T-helper 9 cell (primary cell): ENCODE results near the gene CA4.
"Not testable (repeated sequence)": the region's sequence is repeated elsewhere in the genome, so short reads cannot be mapped to it uniquely, and the experiment has no call there.

ENCODE experiments used
- DNase-seq: peaks from one replicate; pipeline ENCODE4 v3.0.0-alpha.2; 2020

CA4 gene

GRCh38 chr17:60176763-60177162, 27.0 kb downstream of the CA4 start:
- not testable (repeated sequence) for DNase-seq

- not testable (repeated sequence) for DNase-seq
Measured at GRCh38 chr17:60178180-60178579, 28.4 kb downstream of the CA4 start.

GRCh38 chr17:60180380-60180779, 30.6 kb downstream of the CA4 start:
- not testable (repeated sequence) for DNase-seq

- not testable (repeated sequence) for DNase-seq
Measured at GRCh38 chr17:60186372-60186771, 36.6 kb downstream of the CA4 start.

GRCh38 chr17:60186846-60187745, 37.3 kb downstream of the CA4 start:
- not testable (repeated sequence) for DNase-seq

GRCh38 chr17:60188759-60189158, 39.0 kb downstream of the CA4 start:
- DNase-seq: no peak

GRCh38 chr17:60190032-60190431, 40.3 kb downstream of the CA4 start:
- DNase-seq: not testable (repeated sequence)

- not testable (repeated sequence) for DNase-seq
Measured at GRCh38 chr17:60193032-60193431, 43.3 kb downstream of the CA4 start.

- DNase-seq: no peak
Measured at GRCh38 chr17:60193482-60193881, 43.7 kb downstream of the CA4 start.

- DNase-seq: not testable (repeated sequence)
Measured at GRCh38 chr17:60194141-60194540, 44.4 kb downstream of the CA4 start.

GRCh38 chr17:60198630-60199029, 48.9 kb downstream of the CA4 start:
- DNase-seq: not testable (repeated sequence)

GRCh38 chr17:60205782-60206181, 56.0 kb downstream of the CA4 start:
- not testable (repeated sequence) for DNase-seq

- DNase-seq: not testable (repeated sequence)
Measured at GRCh38 chr17:60208302-60208701, 58.5 kb downstream of the CA4 start.
